Neuron (in vitro differentiated cells): Measurements from ENCODE around the gene CDC16.
"Not testable (repeated sequence)": the region's sequence is repeated elsewhere in the genome, so short reads cannot be mapped to it uniquely, and the experiment has no call there.

Experiments used
- H2AFZ ChIP-seq: one replicate; pipeline ENCODE4 v1.6.1; 2013; ENCODE audit warnings: low read depth, mild to moderate bottlenecking, inconsistent platforms, low read length, moderate library complexity
- H3K27me3 ChIP-seq: one replicate; pipeline ENCODE4 v1.6.1; 2013; ENCODE audit warnings: low read length; ENCODE audit not compliant: insufficient read depth
- H3K36me3 ChIP-seq: one replicate; pipeline ENCODE4 v1.6.1; 2013; ENCODE audit warnings: low read length; ENCODE audit not compliant: insufficient read depth
- H3K4me1 ChIP-seq: one replicate; pipeline ENCODE4 v1.6.1; 2013; ENCODE audit warnings: low read length; ENCODE audit not compliant: insufficient read depth
- H3K4me3 ChIP-seq: 2 replicates; pipeline ENCODE4 v1.5.1; 2013; ENCODE audit warnings: mild to moderate bottlenecking, low read length, moderate library complexity
- H3K9me3 ChIP-seq: one replicate; pipeline ENCODE4 v1.6.1; 2013; ENCODE audit warnings: low read length

The CDC16 gene

GRCh38 chr13:114259374-114259773, 24.7 kb downstream of the CDC16 start:
- H3K36me3 ChIP-seq = peaks cover 90% of the 10 kb centered on the region
- no peak overlapping the region for H3K4me3 ChIP-seq
- no peaks in the 10 kb centered on the region for H3K27me3 ChIP-seq
- H3K4me1 ChIP-seq = no peaks in the 10 kb centered on the region
- H3K9me3 ChIP-seq = no peaks in the 10 kb centered on the region
- no peak overlapping the region for H2AFZ ChIP-seq

- H3K9me3 ChIP-seq = no peaks in the 10 kb centered on the region
- H3K27me3 ChIP-seq = no peaks in the 10 kb centered on the region
- no peak overlapping the region for H3K4me3 ChIP-seq
- H2AFZ ChIP-seq = no peak overlapping the region
- H3K36me3 ChIP-seq = peaks cover 89% of the 10 kb centered on the region
- no peaks in the 10 kb centered on the region for H3K4me1 ChIP-seq
Observed at GRCh38 chr13:114259974-114260373, 25.3 kb downstream of the CDC16 start.

GRCh38 chr13:114260814-114261213, 26.1 kb downstream of the CDC16 start:
- no peaks in the 10 kb centered on the region for H3K27me3 ChIP-seq
- peaks cover 89% of the 10 kb centered on the region for H3K36me3 ChIP-seq
- no peak overlapping the region for H3K4me3 ChIP-seq
- no peaks in the 10 kb centered on the region for H3K9me3 ChIP-seq
- H3K4me1 ChIP-seq = no peaks in the 10 kb centered on the region
- H2AFZ ChIP-seq = no peak overlapping the region

GRCh38 chr13:114261328-114261965, 26.8 kb downstream of the CDC16 start:
- Histone ChIP-seq H3K4me3 (no peak overlapping the region), H3K9me3 (no peaks in the 10 kb centered on the region), H2AFZ (no peak overlapping the region), H3K36me3 (peaks cover 89% of the 10 kb centered on the region), H3K4me1 (no peaks in the 10 kb centered on the region), H3K27me3 (no peaks in the 10 kb centered on the region)

- Histone ChIP-seq H2AFZ (no peak overlapping the region), H3K27me3 (no peaks in the 10 kb centered on the region), H3K36me3 (peaks cover 90% of the 10 kb centered on the region), H3K4me1 (no peaks in the 10 kb centered on the region), H3K4me3 (no peak overlapping the region), H3K9me3 (peaks cover 7% of the 10 kb centered on the region)
Observed at GRCh38 chr13:114263578-114263977, 28.9 kb downstream of the CDC16 start.

- H3K36me3 ChIP-seq = peaks cover 90% of the 10 kb centered on the region
- not testable (repeated sequence) for H3K4me3 ChIP-seq, H3K4me1 ChIP-seq, H3K9me3 ChIP-seq, H3K27me3 ChIP-seq, H2AFZ ChIP-seq
Observed at GRCh38 chr13:114264313-114264712, 29.6 kb downstream of the CDC16 start.

GRCh38 chr13:114264886-114265611, 30.4 kb downstream of the CDC16 start:
- Histone ChIP-seq H3K4me1 (no peaks in the 10 kb centered on the region), H3K27me3 (no peaks in the 10 kb centered on the region), H3K9me3 (peaks cover 10% of the 10 kb centered on the region), H3K36me3 (peaks cover 87% of the 10 kb centered on the region), H2AFZ (no peak overlapping the region), H3K4me3 (no peak overlapping the region)

GRCh38 chr13:114266241-114266640, 31.5 kb downstream of the CDC16 start:
- H2AFZ ChIP-seq = no peak overlapping the region
- no peaks in the 10 kb centered on the region for H3K4me1 ChIP-seq
- H3K4me3 ChIP-seq = no peak overlapping the region
- H3K27me3 ChIP-seq = no peaks in the 10 kb centered on the region
- H3K9me3 ChIP-seq = peaks cover 10% of the 10 kb centered on the region
- H3K36me3 ChIP-seq = peaks cover 83% of the 10 kb centered on the region

- H2AFZ ChIP-seq = no peak overlapping the region
- no peak overlapping the region for H3K4me3 ChIP-seq
- H3K27me3 ChIP-seq = no peaks in the 10 kb centered on the region
- H3K36me3 ChIP-seq = peaks cover 81% of the 10 kb centered on the region
- peaks cover 10% of the 10 kb centered on the region for H3K9me3 ChIP-seq
- no peaks in the 10 kb centered on the region for H3K4me1 ChIP-seq
Observed at GRCh38 chr13:114268344-114269280, 33.9 kb downstream of the CDC16 start.

GRCh38 chr13:114269281-114269770, 34.6 kb downstream of the CDC16 start:
- H3K36me3 ChIP-seq = peaks cover 82% of the 10 kb centered on the region
- peaks cover 10% of the 10 kb centered on the region for H3K9me3 ChIP-seq
- no peak overlapping the region for H2AFZ ChIP-seq
- H3K27me3 ChIP-seq = no peaks in the 10 kb centered on the region
- H3K4me1 ChIP-seq = no peaks in the 10 kb centered on the region
- H3K4me3 ChIP-seq = no peak overlapping the region

GRCh38 chr13:114272977-114273376, 38.3 kb downstream of the CDC16 start:
- H2AFZ ChIP-seq = no peak overlapping the region
- H3K27me3 ChIP-seq = no peaks in the 10 kb centered on the region
- peaks cover 5% of the 10 kb centered on the region for H3K9me3 ChIP-seq
- H3K4me3 ChIP-seq = no peak overlapping the region
- peaks cover 80% of the 10 kb centered on the region for H3K36me3 ChIP-seq
- H3K4me1 ChIP-seq = no peaks in the 10 kb centered on the region

- H3K27me3 ChIP-seq = no peaks in the 10 kb centered on the region
- H3K36me3 ChIP-seq = peaks cover 62% of the 10 kb centered on the region
- H3K4me1 ChIP-seq = peaks cover 4% of the 10 kb centered on the region
- no peak overlapping the region for H2AFZ ChIP-seq
- no peaks in the 10 kb centered on the region for H3K9me3 ChIP-seq
- H3K4me3 ChIP-seq = no peak overlapping the region
Observed at GRCh38 chr13:114275304-114275703, 40.6 kb downstream of the CDC16 start.

GRCh38 chr13:114279146-114279545, 44.4 kb downstream of the CDC16 start:
- Histone ChIP-seq H3K27me3 (no peaks in the 10 kb centered on the region), H2AFZ (no peak overlapping the region), H3K4me3 (no peak overlapping the region), H3K36me3 (peaks cover 43% of the 10 kb centered on the region), H3K4me1 (peaks cover 16% of the 10 kb centered on the region), H3K9me3 (no peaks in the 10 kb centered on the region)
